H9 (cell line): ENCODE data around the gene PCED1A. TPM values are rescaled to one million over a fixed set of nuclear protein-coding genes. Genes with fewer than 3 reads are reported as not detected.

Source experiments
- DNase-seq: peaks from one replicate; pipeline ENCODE4 v3.0.0-alpha.2; 2017
- H2AFZ ChIP-seq: one replicate; pipeline ENCODE4 v1.6.1; 2013; ENCODE audit warnings: mild to moderate bottlenecking, low read length, control low read depth, moderate library complexity
- H2AK5ac ChIP-seq: 2 replicates; pipeline ENCODE4 v1.6.1; 2013; ENCODE audit warnings: low read length, control low read depth, mixed read lengths; ENCODE audit not compliant: insufficient read length
- H2BK120ac ChIP-seq: one replicate; pipeline ENCODE4 v1.6.1; 2013; ENCODE audit warnings: low read depth, mild to moderate bottlenecking, low read length, control low read depth, inconsistent platforms; ENCODE audit not compliant: poor library complexity, severe bottlenecking
- H2BK12ac ChIP-seq: 2 replicates; pipeline ENCODE4 v1.6.1; 2013; ENCODE audit warnings: low read length, control low read depth, mixed read lengths, low read depth; ENCODE audit not compliant: insufficient read length
- H2BK15ac ChIP-seq: 2 replicates; pipeline ENCODE4 v1.6.1; 2013; ENCODE audit warnings: low read depth, low read length, control low read depth
- H2BK20ac ChIP-seq: one replicate; pipeline ENCODE4 v1.6.1; 2013; ENCODE audit warnings: low read depth, mild to moderate bottlenecking, low read length, control low read depth, inconsistent platforms; ENCODE audit not compliant: poor library complexity, severe bottlenecking
- H2BK5ac ChIP-seq: 2 replicates; pipeline ENCODE4 v1.6.1; 2013; ENCODE audit warnings: low read length, control low read depth, mixed read lengths; ENCODE audit not compliant: insufficient read length
- H3K14ac ChIP-seq: 2 replicates; pipeline ENCODE4 v1.6.1; 2013; ENCODE audit warnings: low read length, control low read depth; ENCODE audit not compliant: insufficient read depth
- H3K18ac ChIP-seq: 2 replicates; pipeline ENCODE4 v1.6.1; 2013; ENCODE audit warnings: low read depth, mild to moderate bottlenecking, mixed read lengths, low read length, control low read depth; ENCODE audit not compliant: insufficient read length
- H3K23ac ChIP-seq: 2 replicates; pipeline ENCODE4 v1.6.1; 2013; ENCODE audit warnings: low read length, control low read depth, mixed read lengths, low read depth; ENCODE audit not compliant: insufficient read length
- H3K23me2 ChIP-seq: 2 replicates; pipeline ENCODE4 v1.6.1; 2013; ENCODE audit warnings: low read depth, mild to moderate bottlenecking, mixed read lengths, low read length, control low read depth; ENCODE audit not compliant: insufficient read length, poor library complexity, severe bottlenecking
- H3K27ac ChIP-seq: 2 replicates; pipeline ENCODE4 v1.5.1; 2013; ENCODE audit warnings: low read length, control low read depth, mixed read lengths, low read depth; ENCODE audit not compliant: insufficient read length
- H3K27me3 ChIP-seq: 2 replicates; pipeline ENCODE4 v1.6.1; 2013; ENCODE audit warnings: low read length, control low read depth, inconsistent platforms; ENCODE audit not compliant: insufficient read depth
- H3K4ac ChIP-seq: 2 replicates; pipeline ENCODE4 v1.6.1; 2013; ENCODE audit warnings: low read depth, mild to moderate bottlenecking, control low read depth, inconsistent platforms, low read length, moderate library complexity
- H3K4me1 ChIP-seq: 2 replicates; pipeline ENCODE4 v1.6.1; 2013; ENCODE audit warnings: low read length, control low read depth, inconsistent platforms; ENCODE audit not compliant: insufficient read depth
- H3K4me2 ChIP-seq: 2 replicates; pipeline ENCODE4 v1.6.1; 2013; ENCODE audit warnings: low read length, control low read depth, mixed read lengths; ENCODE audit not compliant: insufficient read length, insufficient read depth
- H3K56ac ChIP-seq: 2 replicates; pipeline ENCODE4 v1.6.1; 2013; ENCODE audit warnings: low read depth, mild to moderate bottlenecking, mixed read lengths, low read length, control low read depth; ENCODE audit not compliant: insufficient read length
- H3K79me1 ChIP-seq: 2 replicates; pipeline ENCODE4 v1.6.1; 2013; ENCODE audit warnings: low read depth, mild to moderate bottlenecking, moderate library complexity, low read length, control low read depth, inconsistent platforms; ENCODE audit not compliant: insufficient read depth, poor library complexity, severe bottlenecking
- H3K79me2 ChIP-seq: 2 replicates; pipeline ENCODE4 v1.6.1; 2013; ENCODE audit warnings: low read length, control low read depth, inconsistent platforms; ENCODE audit not compliant: insufficient read depth
- H3K9ac ChIP-seq: 2 replicates; pipeline ENCODE4 v1.6.1; 2013; ENCODE audit warnings: low read length, control low read depth, mixed read lengths; ENCODE audit not compliant: insufficient read length; ENCODE audit errors: extremely low read depth
- H3K9me3 ChIP-seq: one replicate; pipeline ENCODE4 v1.6.1; 2013; ENCODE audit warnings: low read depth, low read length, inconsistent platforms; ENCODE audit not compliant: control insufficient read depth
- H3T11ph ChIP-seq: one replicate; pipeline ENCODE4 v1.6.1; 2013; ENCODE audit warnings: mild to moderate bottlenecking, low read length, control low read depth, inconsistent platforms
- H4K20me1 ChIP-seq: one replicate; pipeline ENCODE4 v1.6.1; 2013; ENCODE audit not compliant: control insufficient read depth, insufficient read length, insufficient read depth
- H4K5ac ChIP-seq: 2 replicates; pipeline ENCODE4 v1.6.1; 2013; ENCODE audit warnings: low read depth, mild to moderate bottlenecking, mixed read lengths, low read length, control low read depth; ENCODE audit not compliant: insufficient read length
- H4K8ac ChIP-seq: replicated peaks from 2 replicates; pipeline ENCODE4 v1.6.1; 2013; ENCODE audit warnings: low read length, control low read depth, mixed read lengths, low read depth; ENCODE audit not compliant: insufficient read length
- H4K91ac ChIP-seq: 2 replicates; pipeline ENCODE4 v1.6.1; 2013; ENCODE audit warnings: low read depth, mild to moderate bottlenecking, moderate library complexity, mixed read lengths, low read length, control low read depth; ENCODE audit not compliant: insufficient read length
- H3K27ac Mint-ChIP-seq, 3 experiments: 2 replicates in 2 of 3; 3 replicates in 1 of 3; pipeline ENCODE4 v1.8.0; 2020 to 2021; ENCODE audit warnings: mixed read lengths in 3 of 3, mild to moderate bottlenecking in 1 of 3, moderate library complexity in 1 of 3
- H3K27me3 Mint-ChIP-seq: 2 replicates; pipeline ENCODE4 v1.8.0; 2021; ENCODE audit warnings: low read depth, mild to moderate bottlenecking, moderate library complexity, mixed read lengths
- H3K36me3 Mint-ChIP-seq, 3 experiments: 2 replicates in 2 of 3; 3 replicates in 1 of 3; pipeline ENCODE4 v1.8.0; 2020 to 2021; ENCODE audit warnings: low read depth in 3 of 3, mixed read lengths in 3 of 3; ENCODE audit not compliant: insufficient read depth in 1 of 3
- H3K4me1 Mint-ChIP-seq, 2 experiments: 2 replicates each; pipeline ENCODE4 v1.8.0; 2020; ENCODE audit warnings: mixed read lengths in 2 of 2
- H3K4me3 Mint-ChIP-seq, 2 experiments: 2 replicates in 1 of 2; 3 replicates in 1 of 2; pipeline ENCODE4 v1.8.0; 2020 to 2021; ENCODE audit warnings: mild to moderate bottlenecking in 2 of 2, mixed read lengths in 2 of 2, moderate library complexity in 1 of 2
- H3K9me3 Mint-ChIP-seq, 2 experiments: 2 replicates in 1 of 2; 3 replicates in 1 of 2; pipeline ENCODE4 v1.8.0; 2020; ENCODE audit warnings: mild to moderate bottlenecking in 2 of 2, mixed read lengths in 2 of 2, moderate library complexity in 1 of 2
- CTCF ChIP-seq: fragments of 200-600 bp; sonication (generic); conservative IDR thresholded peaks from 3 replicates; pipeline ENCODE4 v1.8.0; 2021; ENCODE audit warnings: antibody characterized with exemption, mild to moderate bottlenecking
- WGBS: extraction: QIAGEN DNeasy Blood & Tissue Kit; methylation state at CpG from one replicate; pipeline ENCODE4 v1.1.7; 2013; ENCODE audit warnings: missing lambda C conversion rate, low lambda C conversion rate, mixed read lengths; ENCODE audit not compliant: insufficient read length; ENCODE audit errors: extremely low coverage; 5-methylcytosine and 5-hydroxymethylcytosine counted together
- total RNA-seq: library from RNA; stranded (reverse); gene quantifications from 2 replicates; pipeline ENCODE4 v1.2.1, GENCODE V29; 2021

The PCED1A gene
- total RNA-seq, 1 experiment from 2014 or later = 30.8 TPM

GRCh38 chr20:2889209-2889608 lies 48.8 kb upstream of the PCED1A start:
- Histone ChIP-seq H2BK20ac (no peak overlapping the region), H4K20me1 (no peaks in the 10 kb centered on the region), H3K23ac (no peak overlapping the region), H4K91ac (no peak overlapping the region), H3K4me1 (no peaks in the 10 kb centered on the region), H3K4ac (no peak overlapping the region), H3T11ph (no peak overlapping the region), H2AK5ac (no peak overlapping the region), H3K79me1 (peaks cover 14% of the 10 kb centered on the region), H2BK12ac (no peak overlapping the region), H3K23me2 (no peaks in the 10 kb centered on the region), H3K4me2 (no peak overlapping the region), H4K8ac (no peak overlapping the region), H3K14ac (no peak overlapping the region), H2BK5ac (no peak overlapping the region), H4K5ac (no peak overlapping the region), H3K56ac (no peak overlapping the region), H3K18ac (no peak overlapping the region), H3K27me3 (no peaks in the 10 kb centered on the region), H2BK15ac (no peak overlapping the region), H2BK120ac (no peak overlapping the region), H3K79me2 (peaks cover 20% of the 10 kb centered on the region), H3K9ac (no peak overlapping the region), H3K27ac (no peak overlapping the region), H3K9me3 (no peaks in the 10 kb centered on the region), H2AFZ (no peak overlapping the region)
- WGBS = no CpG with 5 or more reads among the region's 1 CpG
- no peak overlapping the region for H3K4me3 Mint-ChIP-seq
- H3K27ac Mint-ChIP-seq = no peak overlapping the region
- no peaks in the 10 kb centered on the region for H3K27me3 Mint-ChIP-seq
- DNase-seq = no peak
- peaks cover 0 to 1% (median 0%) of the 10 kb centered on the region in 3 experiments; a peak in 2 of 7 replicates for H3K36me3 Mint-ChIP-seq
- TF ChIP-seq CTCF = no peak
- no peaks in the 10 kb centered on the region for H3K9me3 Mint-ChIP-seq
- H3K4me1 Mint-ChIP-seq = no peaks in the 10 kb centered on the region
